A549 treated with ZK216348 at 1 μM for 4 hours (cell line): ENCODE data around the gene PRAMEF1. TPM values are rescaled to one million over a fixed set of nuclear protein-coding genes. Genes with fewer than 3 reads are reported as not detected.

Experiments
- total RNA-seq: library from RNA; stranded (reverse); fragments of 200-300 nt; extraction: Qiagen RNA extraction; gene quantifications from 5 replicates; pipeline ENCODE4 v1.2.3, GENCODE V29; 2022; ENCODE audit warnings: low read depth

The PRAMEF1 gene
- total RNA-seq, result not detected in 5 replicates

DNA sequence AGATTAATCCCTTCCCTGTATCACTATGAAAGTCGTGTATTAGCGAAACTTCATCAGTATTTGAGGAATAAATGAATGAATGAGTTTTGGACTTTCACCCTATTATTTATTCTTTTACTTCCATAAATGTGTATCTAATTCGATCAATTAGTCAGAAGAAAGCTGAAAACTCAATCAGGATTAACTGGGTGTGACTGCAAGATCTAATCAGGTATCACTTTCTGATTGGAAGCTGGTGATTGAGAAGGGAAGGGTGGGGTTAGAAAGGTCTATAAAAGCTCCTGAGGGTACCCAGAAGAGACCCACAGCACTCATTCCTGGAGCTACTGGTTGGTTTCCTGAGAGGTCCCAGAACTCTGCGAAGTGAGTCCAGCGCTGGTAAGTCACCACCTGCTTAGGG lies at the start of gene PRAMEF1:
TSS of gene PRAMEF1 (plus strand) at position 301 of the 400 bp plus-strand sequence. CDS start 1,831 bp downstream, outside the sequence.

DNA sequence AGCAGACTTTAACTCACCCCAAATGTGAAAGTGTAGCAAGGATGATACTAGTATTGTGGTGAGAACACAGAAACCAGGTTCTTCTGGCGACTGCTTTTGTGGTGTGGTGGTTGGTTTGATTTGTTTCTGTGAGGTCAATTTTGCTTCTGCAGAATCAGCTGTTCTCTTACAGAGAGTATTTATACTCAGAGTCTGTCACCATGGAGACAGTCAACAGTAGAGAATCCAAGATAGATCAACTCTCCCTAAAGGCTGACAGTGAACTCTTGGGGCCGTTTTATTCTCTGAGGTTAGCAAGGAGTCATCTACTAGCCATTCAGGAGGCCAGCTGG lies 45.2 kb upstream of the PRAMEF1 start, which contains the start of gene CFAP107:
TSS of gene CFAP107 (plus strand) at position 209 of the 332 bp plus-strand sequence. CDS start 231 bp downstream, outside the sequence.

GRCh38 chr1:12773438-12773837 lies 17.8 kb upstream of the PRAMEF1 start, which contains the start of gene PRAMEF12:
Gene PRAMEF12, plus strand, starts transcription at chr1:12773738. Its CDS starts 1,130 bp downstream, at chr1:12774868.

DNA sequence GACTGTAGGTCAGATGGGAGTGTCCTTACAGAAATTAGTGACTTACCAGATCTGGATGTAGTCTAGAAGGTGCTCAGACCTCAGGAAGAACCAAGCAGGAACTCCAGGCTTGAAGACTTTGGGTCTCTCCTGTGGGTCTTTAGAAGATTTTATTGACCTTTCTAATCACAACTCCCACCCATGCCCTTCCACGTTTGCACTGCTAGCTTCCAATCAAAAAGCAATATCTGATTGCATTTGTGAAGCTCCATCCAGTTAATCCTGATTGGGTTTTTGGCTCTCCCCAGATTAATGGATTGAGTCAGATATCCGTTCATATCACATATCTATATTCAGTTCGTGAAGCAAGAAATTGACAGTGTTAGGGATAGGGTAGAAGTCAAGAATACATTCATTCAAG lies 40.1 kb downstream of the PRAMEF1 start, which contains the start of gene PRAMEF11:
TSS of gene PRAMEF11 (minus strand) at position 101 of the 400 bp plus-strand sequence. CDS start 2,621 bp downstream, outside the sequence.

Other genes with a start within 250 kb of the PRAMEF1 start
- gene DHRS3, start 173.2 kb upstream of the PRAMEF1 start, total RNA-seq, result 44.3 to 62.2 TPM (median 56.5 TPM) in 5 replicates
- gene AADACL4, start 147.3 kb upstream of the PRAMEF1 start, total RNA-seq, result not detected in 5 replicates
- not detected in 5 replicates for gene AADACL3, start 75.3 kb upstream of the PRAMEF1 start, total RNA-seq
- not detected in 5 replicates for gene CFAP107, start 45.2 kb upstream of the PRAMEF1 start, total RNA-seq
- gene PRAMEF12, start 17.7 kb upstream of the PRAMEF1 start, total RNA-seq, result not detected in 5 replicates
- gene PRAMEF11, start 40.0 kb downstream of the PRAMEF1 start, total RNA-seq, result not detected in 5 replicates
- gene HNRNPCL1, start 57.3 kb downstream of the PRAMEF1 start, total RNA-seq, result not detected in 5 replicates
- gene PRAMEF2, start 65.7 kb downstream of the PRAMEF1 start, total RNA-seq, result not detected in 5 replicates
- not detected in 5 replicates for gene PRAMEF4, start 94.8 kb downstream of the PRAMEF1 start, total RNA-seq
- not detected in 5 replicates for gene PRAMEF10, start 106.9 kb downstream of the PRAMEF1 start, total RNA-seq
- not detected in 5 replicates for gene PRAMEF7, start 125.2 kb downstream of the PRAMEF1 start, total RNA-seq
- not detected in 5 replicates for gene PRAMEF6, start 156.2 kb downstream of the PRAMEF1 start, total RNA-seq